Activated naive CD4-positive, alpha-beta T cell treated with anti-CD3 and anti-CD28 coated beads, Interleukin-2, amount 10 ng/mL, durations not matched to agents 7 days and 5 days (primary cell): Measurements from ENCODE around the gene WDFY2.
A peak's percentile ranks its signal among the peaks of the same experiment; 100 is the strongest.
"Not testable (repeated sequence)": the region's sequence is repeated elsewhere in the genome, so short reads cannot be mapped to it uniquely, and the experiment has no call there.

Source experiments
- CTCF ChIA-PET: fragments of 350-600 bp; sonication (Branson Sonifier 250); formaldehyde crosslinking; loops from one replicate; lab custom pipeline; 2021; ENCODE audit warnings: antibody characterized with exemption; lab: Charles Lee
- DNase-seq: peaks from one replicate; pipeline ENCODE4 v3.0.0-alpha.2; 2020
- H3K27ac Mint-ChIP-seq: one replicate; pipeline ENCODE4 v1.8.0; 2021; ENCODE audit warnings: mild to moderate bottlenecking, moderate library complexity, mixed read lengths
- H3K27me3 Mint-ChIP-seq: one replicate; pipeline ENCODE4 v1.8.0; 2021; ENCODE audit warnings: mild to moderate bottlenecking, mixed read lengths
- H3K36me3 Mint-ChIP-seq: one replicate; pipeline ENCODE4 v1.8.0; 2021; ENCODE audit warnings: mixed read lengths
- H3K4me1 Mint-ChIP-seq: one replicate; pipeline ENCODE4 v1.8.0; 2021; ENCODE audit warnings: mixed read lengths
- H3K4me3 Mint-ChIP-seq: one replicate; pipeline ENCODE4 v1.8.0; 2021; ENCODE audit warnings: mild to moderate bottlenecking, moderate library complexity, mixed read lengths
- H3K9me3 Mint-ChIP-seq: one replicate; pipeline ENCODE4 v1.8.0; 2021; ENCODE audit warnings: mixed read lengths

WDFY2 gene

DNA sequence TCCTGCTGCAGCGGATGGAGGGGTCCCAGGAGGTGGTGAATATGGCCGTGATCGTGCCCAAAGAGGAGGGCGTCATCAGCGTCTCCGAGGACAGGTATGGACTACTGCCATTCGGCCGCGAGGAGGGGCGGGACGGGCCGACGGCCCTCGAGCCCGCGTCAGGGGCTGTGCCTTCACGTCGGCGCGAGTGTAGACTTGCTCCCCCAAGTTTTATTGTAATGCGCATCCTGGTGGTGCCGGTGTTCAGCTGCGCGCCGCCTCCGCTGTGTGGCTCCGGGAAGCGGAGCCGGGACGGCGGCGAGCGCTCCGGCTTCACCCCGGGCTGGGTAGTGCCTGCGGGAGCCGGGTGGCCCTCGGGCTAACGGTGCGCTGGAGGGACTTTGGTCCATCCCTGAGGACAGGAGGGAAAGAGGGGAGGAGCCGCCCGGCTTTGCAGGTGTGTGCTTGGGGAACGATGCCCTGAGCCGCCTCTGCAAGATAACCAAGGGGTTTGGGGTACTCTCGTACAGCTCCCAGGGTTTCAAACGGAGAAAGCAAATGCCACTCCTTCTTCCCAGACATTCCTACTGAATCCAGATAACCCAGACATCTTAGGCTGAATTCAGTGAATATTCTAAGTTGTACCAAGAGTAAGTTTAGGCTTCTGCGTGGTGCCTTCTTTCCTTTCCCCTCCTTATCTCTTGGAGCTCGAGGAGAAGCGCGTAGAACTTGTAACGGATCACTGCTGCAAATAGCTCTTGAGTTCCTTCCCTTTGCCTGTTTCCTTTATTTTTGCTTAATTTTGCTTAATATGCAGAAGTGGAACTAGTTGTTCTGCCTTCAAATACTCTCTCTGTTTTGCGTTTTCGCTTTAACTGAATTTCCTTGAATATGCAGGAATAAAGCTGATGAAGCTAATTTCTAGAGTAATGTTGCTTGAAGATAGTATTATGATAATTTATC, 740 bp downstream of the WDFY2 start:
- Mint-ChIP-seq H3K27me3 (peaks cover 8% of the 10 kb centered on the region), H3K4me3 (peak overlapping the region; percentile 87), H3K4me1 (peaks cover 47% of the 10 kb centered on the region), H3K9me3 (no peaks in the 10 kb centered on the region), H3K36me3 (peaks cover 4% of the 10 kb centered on the region), H3K27ac (peak overlapping the region; percentile 96)
- CTCF ChIA-PET, result interaction anchor here (0.8 to 2.5 kb wide), 9 partner anchors 11 to 215 kb away, joined by 3 to 10 read pairs (median 4); no protein-coding TSS in a partner anchor
- DNase-seq, result peak; percentile 85

DNA sequence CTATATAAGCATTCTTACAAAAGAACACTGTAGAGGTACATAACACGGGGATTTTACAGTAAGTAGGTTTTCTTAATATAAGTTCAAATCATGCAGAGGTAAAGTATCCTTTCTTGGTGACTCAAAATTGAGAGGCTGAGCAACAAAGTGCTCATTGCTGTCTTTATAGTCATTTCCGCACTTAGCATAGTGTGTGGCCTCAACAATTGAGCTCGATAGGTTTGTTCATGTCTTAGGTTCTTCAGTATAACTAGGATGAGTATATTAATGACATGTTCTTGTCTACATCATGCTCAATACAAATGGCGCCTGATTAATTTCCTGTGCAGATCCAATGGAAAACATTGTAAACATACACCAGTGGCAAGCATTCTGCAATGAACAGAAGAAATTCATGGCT, 1.4 kb downstream of the WDFY2 start:
- CTCF ChIA-PET, result interaction anchor here (0.8 to 2.5 kb wide), 9 partner anchors 10 to 214 kb away, joined by 3 to 10 read pairs (median 4); no protein-coding TSS in a partner anchor
- DNase-seq, result no peak
- H3K9me3 Mint-ChIP-seq, result no peaks in the 10 kb centered on the region
- H3K36me3 Mint-ChIP-seq, result peaks cover 4% of the 10 kb centered on the region
- H3K27me3 Mint-ChIP-seq, result peaks cover 8% of the 10 kb centered on the region
- peak overlapping the region; percentile 96 for H3K27ac Mint-ChIP-seq
- peak overlapping the region; percentile 87 for H3K4me3 Mint-ChIP-seq
- H3K4me1 Mint-ChIP-seq, result peaks cover 54% of the 10 kb centered on the region

DNA sequence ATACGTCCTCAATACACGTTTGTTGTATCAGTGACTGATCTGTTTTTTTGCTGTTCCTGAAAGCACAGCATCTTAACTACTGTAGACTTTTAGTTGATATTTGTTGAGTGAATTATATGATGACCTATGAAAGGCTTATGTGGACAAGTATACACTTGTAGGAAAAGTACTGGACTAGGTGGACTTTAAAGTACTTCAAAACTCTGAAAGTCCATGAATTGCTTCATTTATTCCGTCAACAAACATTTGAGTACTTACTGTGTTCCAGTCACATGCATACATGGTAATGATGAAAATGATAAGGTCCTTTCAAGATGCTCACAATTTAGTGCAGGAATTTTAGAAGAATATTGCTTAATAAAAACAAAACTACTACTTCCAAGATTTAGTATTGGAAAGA, 3.1 kb downstream of the WDFY2 start:
- H3K4me1 Mint-ChIP-seq, result peaks cover 56% of the 10 kb centered on the region

DNA sequence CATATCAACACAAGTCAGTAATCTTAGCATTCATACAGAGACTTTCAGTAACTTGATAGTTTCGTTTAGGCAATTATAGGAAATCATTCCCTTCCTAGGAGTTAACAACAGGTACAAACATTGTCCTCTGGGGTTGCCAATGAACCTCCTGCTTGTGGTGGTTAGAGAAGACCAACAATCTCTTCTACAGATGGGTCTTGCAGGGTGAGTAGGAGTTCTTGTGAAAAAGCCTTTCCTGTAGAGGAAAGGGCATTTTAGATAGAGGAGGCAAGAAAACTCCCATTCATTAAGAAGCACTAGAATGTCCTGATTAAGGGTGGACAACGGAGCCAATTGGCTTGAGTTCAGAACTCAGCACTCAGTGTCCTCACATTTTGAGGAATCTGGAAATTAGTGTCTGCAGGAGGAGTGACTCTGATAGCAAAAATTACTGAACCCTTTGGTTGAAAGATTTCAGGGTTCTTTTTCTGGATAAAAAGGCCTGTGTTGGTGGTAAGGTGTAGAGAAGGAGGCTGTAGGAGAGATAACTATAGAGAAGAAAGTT, 4.2 kb downstream of the WDFY2 start:
- CTCF ChIA-PET, result interaction anchor here (0.9 kb wide), 1 partner anchor 211 kb away, joined by 3 read pairs; no protein-coding TSS in a partner anchor
- no peak overlapping the region for H3K27ac Mint-ChIP-seq

More for the DNA sequence above, 3.1 kb downstream of the WDFY2 start:
- Mint-ChIP-seq H3K36me3 (peaks cover 4% of the 10 kb centered on the region), H3K27ac (no peak overlapping the region), H3K27me3 (no peaks in the 10 kb centered on the region), H3K9me3 (no peaks in the 10 kb centered on the region), H3K4me3 (no peak overlapping the region)
- no peak for DNase-seq
- CTCF ChIA-PET, result interaction anchor here (2.0 kb wide), 1 partner anchor 9 kb away, joined by 7 read pairs; no protein-coding TSS in a partner anchor

DNA sequence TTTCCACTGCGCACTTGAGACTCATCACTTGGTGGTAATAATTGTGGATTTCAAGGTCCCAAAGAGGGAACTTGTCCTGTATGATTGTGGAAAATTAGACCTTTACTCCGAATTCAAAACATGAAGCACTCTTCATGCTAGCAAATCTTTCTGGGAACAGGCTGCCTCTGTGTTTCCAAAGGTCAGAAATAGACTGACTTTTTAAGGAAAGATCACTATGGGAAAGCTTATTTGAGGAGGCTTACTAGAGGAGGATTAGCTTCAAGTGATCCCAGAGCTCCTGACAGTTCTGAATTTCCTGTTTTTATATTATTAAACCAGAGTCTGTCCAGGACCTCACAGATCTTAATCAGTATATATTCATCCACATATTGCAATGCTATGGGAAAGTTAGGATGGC, 5.5 kb downstream of the WDFY2 start:
- Mint-ChIP-seq H3K27ac (no peak overlapping the region), H3K4me3 (no peak overlapping the region), H3K36me3 (peaks cover 4% of the 10 kb centered on the region), H3K4me1 (peaks cover 43% of the 10 kb centered on the region), H3K9me3 (no peaks in the 10 kb centered on the region), H3K27me3 (no peaks in the 10 kb centered on the region)
- DNase-seq, result no peak
- CTCF ChIA-PET, result interaction anchor here (1.1 kb wide), 1 partner anchor 175 kb away, joined by 4 read pairs; no protein-coding TSS in a partner anchor

More for the DNA sequence above, 4.2 kb downstream of the WDFY2 start:
- peaks cover 4% of the 10 kb centered on the region for H3K36me3 Mint-ChIP-seq
- H3K27me3 Mint-ChIP-seq, result no peaks in the 10 kb centered on the region
- H3K4me1 Mint-ChIP-seq, result peaks cover 47% of the 10 kb centered on the region
- no peak overlapping the region for H3K4me3 Mint-ChIP-seq
- DNase-seq, result no peak
- no peaks in the 10 kb centered on the region for H3K9me3 Mint-ChIP-seq

DNA sequence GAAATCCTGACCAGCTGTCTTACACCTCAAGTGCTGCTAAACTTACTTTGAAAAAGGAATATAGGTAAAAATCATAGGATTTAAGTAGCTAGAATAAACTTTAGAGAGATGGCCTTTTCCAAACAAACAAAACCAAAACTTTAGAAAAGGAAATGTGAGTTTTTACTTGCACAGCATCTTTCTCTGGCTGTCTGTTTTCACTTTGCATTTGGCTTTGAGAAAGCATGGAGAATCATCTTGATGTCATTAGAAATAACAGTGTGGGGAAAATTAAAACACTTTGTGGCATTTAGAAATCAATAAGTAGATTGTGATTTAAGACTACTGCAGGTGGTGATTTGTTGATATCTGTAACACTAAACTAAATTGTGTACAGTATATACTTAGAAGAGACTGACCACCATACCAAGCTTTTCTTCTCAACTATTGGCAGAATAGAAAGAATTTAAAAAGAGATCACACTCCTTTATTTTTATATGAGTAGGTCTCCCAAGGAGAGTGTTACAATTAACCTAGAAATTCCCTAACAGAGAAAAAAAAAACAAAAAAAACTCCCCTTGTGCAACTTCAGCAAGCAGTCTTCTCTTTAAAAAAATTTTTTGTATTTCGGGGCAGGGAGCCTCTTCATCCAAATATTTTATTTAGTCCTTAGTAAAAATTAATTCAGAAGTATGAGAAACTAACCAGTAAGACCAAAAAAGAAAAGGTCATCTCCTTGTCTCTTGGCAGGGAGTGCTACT, 6.1 kb downstream of the WDFY2 start:
- Mint-ChIP-seq H3K27ac (no peak overlapping the region), H3K4me1 (peaks cover 41% of the 10 kb centered on the region), H3K36me3 (peaks cover 4% of the 10 kb centered on the region), H3K9me3 (no peaks in the 10 kb centered on the region), H3K4me3 (no peak overlapping the region), H3K27me3 (no peaks in the 10 kb centered on the region)
- CTCF ChIA-PET, result interaction anchor here (1.1 kb wide), 1 partner anchor 174 kb away, joined by 4 read pairs; no protein-coding TSS in a partner anchor
- no peak for DNase-seq

DNA sequence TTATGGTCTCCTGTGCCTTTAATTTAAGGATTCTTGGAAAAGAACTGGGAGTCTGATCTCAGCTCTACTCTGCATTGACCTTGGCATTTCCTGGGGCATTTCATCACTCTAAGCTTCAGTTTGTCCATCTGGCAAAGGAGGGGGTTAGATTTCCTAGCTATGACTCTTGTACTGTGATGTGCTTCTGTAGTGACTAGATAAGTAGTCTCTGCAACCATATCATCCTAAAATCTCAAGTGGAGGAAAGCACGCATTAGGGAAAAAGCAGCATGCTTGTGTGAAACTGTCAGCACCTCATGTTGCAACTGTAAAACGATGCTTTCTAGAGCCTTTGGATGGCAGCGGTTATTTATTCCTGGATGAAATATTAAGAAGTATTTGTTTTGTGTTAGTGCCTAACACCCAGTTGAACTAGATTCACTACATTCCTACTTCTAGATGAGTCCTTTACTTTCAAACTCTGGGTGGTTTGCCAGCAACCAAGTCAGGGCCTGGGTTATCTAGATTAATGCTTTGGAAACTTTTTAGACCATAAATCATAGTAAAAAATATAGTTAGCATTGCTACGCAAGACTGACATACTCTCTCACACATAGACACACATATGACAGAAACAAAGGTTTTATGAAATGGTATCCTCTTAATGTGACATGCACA, 6.8 kb downstream of the WDFY2 start:
- peaks cover 34% of the 10 kb centered on the region for H3K4me1 Mint-ChIP-seq
- H3K9me3 Mint-ChIP-seq, result no peaks in the 10 kb centered on the region
- no peak for DNase-seq
- H3K27me3 Mint-ChIP-seq, result no peaks in the 10 kb centered on the region
- H3K36me3 Mint-ChIP-seq, result peaks cover 4% of the 10 kb centered on the region
- peak overlapping the region; percentile 28 for H3K27ac Mint-ChIP-seq
- H3K4me3 Mint-ChIP-seq, result no peak overlapping the region
- CTCF ChIA-PET, result interaction anchor here (1.1 kb wide), 1 partner anchor 173 kb away, joined by 4 read pairs; no protein-coding TSS in a partner anchor

DNA sequence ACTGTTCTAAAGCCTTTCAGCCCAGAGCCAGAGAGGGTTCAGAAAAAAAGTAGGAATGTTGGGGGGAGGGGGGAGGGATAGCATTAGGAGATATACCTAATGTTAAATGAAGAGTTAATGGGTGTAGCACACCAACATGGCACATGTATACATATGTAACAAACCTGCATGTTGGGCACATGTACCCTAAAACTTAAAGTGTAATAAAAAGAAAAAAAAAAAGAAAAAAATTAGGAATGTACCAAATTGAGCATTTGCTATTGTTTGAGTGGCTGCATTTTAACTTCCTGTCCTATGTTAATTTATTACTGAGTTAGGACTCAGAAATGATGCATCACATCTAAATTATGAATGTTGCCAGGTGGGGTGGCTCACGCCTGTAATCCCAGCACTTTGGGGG, 7.7 kb downstream of the WDFY2 start:
- H3K27me3 Mint-ChIP-seq, DNase-seq, H3K27ac Mint-ChIP-seq, H3K36me3 Mint-ChIP-seq, H3K9me3 Mint-ChIP-seq, H3K4me3 Mint-ChIP-seq, CTCF ChIA-PET: not testable (repeated sequence)
- H3K4me1 Mint-ChIP-seq, result peaks cover 33% of the 10 kb centered on the region

DNA sequence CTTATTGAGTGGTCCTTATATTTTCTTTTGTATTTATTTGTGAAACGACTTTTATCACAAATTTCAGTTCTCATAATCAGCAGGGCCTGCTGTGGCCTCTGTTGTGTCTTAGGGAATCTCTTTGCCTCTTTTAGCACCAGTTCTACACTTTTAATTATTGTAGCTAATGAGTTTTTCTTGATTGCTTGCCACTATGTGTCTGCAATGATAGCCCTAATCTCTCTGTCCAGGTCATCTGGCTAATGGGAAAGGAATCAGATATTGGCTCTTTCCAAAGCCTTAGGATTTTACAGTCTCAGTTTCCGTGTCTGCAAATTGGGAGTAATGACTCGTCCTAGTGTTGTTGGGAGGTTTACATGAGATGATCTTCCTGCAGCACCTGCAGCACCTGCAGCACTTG, 10.2 kb downstream of the WDFY2 start:
- H3K4me1 Mint-ChIP-seq, result peaks cover 16% of the 10 kb centered on the region
- H3K36me3 Mint-ChIP-seq, result no peaks in the 10 kb centered on the region
- H3K9me3 Mint-ChIP-seq, result no peaks in the 10 kb centered on the region
- CTCF ChIA-PET, result no interaction called here
- DNase-seq, result no peak
- H3K27ac Mint-ChIP-seq, result no peak overlapping the region
- no peak overlapping the region for H3K4me3 Mint-ChIP-seq
- no peaks in the 10 kb centered on the region for H3K27me3 Mint-ChIP-seq

DNA sequence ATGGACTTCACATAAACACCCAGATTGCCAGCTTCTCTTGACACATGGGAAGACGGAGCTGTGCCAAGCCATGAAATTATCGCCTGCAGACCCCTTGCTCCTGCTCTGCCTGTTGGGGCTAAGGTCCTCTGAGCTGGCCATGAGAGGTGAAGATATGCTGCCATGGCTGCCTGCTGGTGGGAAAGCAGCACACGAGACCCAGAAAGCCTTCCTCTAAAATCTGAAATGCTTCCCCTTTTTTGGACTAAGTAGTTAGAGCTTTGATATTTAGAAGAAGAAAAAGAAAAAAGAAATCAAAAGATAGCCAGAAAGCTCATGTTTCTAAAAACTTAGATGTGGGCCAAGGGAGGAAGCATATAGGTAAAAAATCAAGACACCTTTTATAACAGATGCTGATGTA, 11.2 kb downstream of the WDFY2 start:
- Mint-ChIP-seq H3K27me3 (no peaks in the 10 kb centered on the region), H3K27ac (no peak overlapping the region), H3K4me1 (peaks cover 13% of the 10 kb centered on the region), H3K4me3 (no peak overlapping the region), H3K9me3 (no peaks in the 10 kb centered on the region), H3K36me3 (peaks cover 2% of the 10 kb centered on the region)
- CTCF ChIA-PET, result interaction anchor here (1.1 to 1.6 kb wide), 2 partner anchors 9 to 57 kb away, joined by 3 to 7 read pairs; no protein-coding TSS in a partner anchor
- no peak for DNase-seq

DNA sequence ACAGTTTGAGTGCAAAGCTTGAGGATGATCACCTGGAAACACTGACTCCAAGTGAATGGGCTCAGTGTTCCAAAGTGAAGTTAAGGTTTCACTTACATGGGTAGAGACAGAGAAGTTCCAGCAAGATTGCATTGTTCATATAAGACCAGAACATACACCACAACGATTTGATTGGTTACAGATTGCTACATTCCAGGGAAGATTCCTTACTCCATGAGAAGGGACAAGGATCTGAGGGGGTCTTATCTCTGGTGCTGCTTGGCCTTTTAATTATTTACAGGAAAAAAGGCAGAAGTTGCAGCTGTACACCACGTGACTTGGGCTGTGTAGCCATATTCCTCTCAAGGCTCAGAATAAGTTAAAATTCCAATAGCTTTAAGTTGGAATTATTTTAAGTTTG, 12.3 kb downstream of the WDFY2 start:
- Mint-ChIP-seq H3K9me3 (no peaks in the 10 kb centered on the region), H3K36me3 (peaks cover 5% of the 10 kb centered on the region), H3K27ac (no peak overlapping the region), H3K4me1 (peaks cover 7% of the 10 kb centered on the region), H3K27me3 (no peaks in the 10 kb centered on the region), H3K4me3 (no peak overlapping the region)
- no peak for DNase-seq
- CTCF ChIA-PET, result interaction anchor here (1.1 to 1.6 kb wide), 3 partner anchors 10 to 162 kb away, joined by 3 to 7 read pairs (median 3); no protein-coding TSS in a partner anchor

DNA sequence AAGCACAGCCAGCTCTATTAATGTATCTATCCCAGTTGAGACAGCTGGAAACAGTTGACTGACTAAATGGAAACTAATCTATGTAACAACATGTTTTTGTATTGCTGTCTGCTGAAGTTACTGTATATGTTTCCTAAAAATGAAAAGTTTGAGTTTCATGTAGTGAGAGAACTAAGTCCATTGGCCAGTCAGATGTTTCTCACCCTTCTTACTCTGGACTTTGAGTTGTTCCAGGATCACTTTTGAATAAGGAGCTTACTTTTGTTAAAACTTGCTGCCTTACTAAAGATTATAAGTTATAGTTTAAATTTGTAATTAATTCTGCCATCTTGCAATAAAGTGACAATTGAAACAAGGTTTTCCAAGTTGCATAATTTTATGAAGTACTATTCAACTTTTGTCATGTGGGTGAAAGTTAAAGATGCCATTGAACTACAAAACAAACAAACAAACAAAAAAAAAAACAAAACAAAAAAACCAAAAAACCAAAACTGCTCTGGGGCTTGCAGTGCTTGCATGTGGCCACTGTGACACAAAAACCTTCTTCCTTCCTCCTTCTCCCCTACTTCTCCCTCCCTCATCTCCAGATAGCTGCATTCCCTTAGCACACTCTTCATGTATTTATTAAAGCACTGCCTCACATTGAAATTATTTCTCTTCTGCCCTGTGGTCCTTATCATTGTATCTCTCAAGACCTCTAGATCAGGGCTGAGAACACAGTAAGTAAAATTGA, 15.3 kb downstream of the WDFY2 start:
- no peak overlapping the region for H3K4me3 Mint-ChIP-seq
- H3K27ac Mint-ChIP-seq, result no peak overlapping the region
- CTCF ChIA-PET, result no interaction called here
- H3K9me3 Mint-ChIP-seq, result no peaks in the 10 kb centered on the region
- peaks cover 10% of the 10 kb centered on the region for H3K36me3 Mint-ChIP-seq
- no peak for DNase-seq
- no peaks in the 10 kb centered on the region for H3K27me3 Mint-ChIP-seq
- peaks cover 5% of the 10 kb centered on the region for H3K4me1 Mint-ChIP-seq

DNA sequence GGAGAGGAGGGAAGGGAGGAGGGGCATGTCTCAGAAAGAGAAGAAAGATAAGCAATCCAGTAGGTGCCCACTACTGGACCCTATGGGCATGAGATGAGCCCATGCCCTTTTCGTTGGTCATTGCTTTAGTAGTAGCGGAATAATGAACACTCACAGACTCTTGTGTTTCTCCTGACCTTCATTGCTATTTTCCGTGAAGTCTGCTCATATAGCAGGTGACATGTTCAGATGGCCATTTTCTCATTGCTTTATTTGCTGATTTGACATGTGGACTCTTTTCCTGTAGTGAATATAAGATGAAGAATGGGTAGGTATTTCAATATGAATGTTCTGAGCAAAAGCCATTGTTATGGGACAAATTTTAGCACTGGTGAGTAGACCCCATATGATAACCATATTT, 16.4 kb downstream of the WDFY2 start:
- Mint-ChIP-seq H3K9me3 (no peaks in the 10 kb centered on the region), H3K27ac (no peak overlapping the region)
- CTCF ChIA-PET, result no interaction called here

More for the DNA sequence above, 16.4 kb downstream of the WDFY2 start:
- H3K4me3 Mint-ChIP-seq, result no peak overlapping the region
- peaks cover 10% of the 10 kb centered on the region for H3K36me3 Mint-ChIP-seq
- peaks cover 5% of the 10 kb centered on the region for H3K4me1 Mint-ChIP-seq
- DNase-seq, result no peak
- no peaks in the 10 kb centered on the region for H3K27me3 Mint-ChIP-seq
